ENCODE results near the gene XPNPEP1. TPM values are rescaled to one million over a fixed set of nuclear protein-coding genes. Genes with fewer than 3 reads are reported as not detected.
A peak's percentile ranks its signal among the peaks of the same experiment; 100 is the strongest.

XPNPEP1 gene
- total RNA-seq, 6 experiments from 2014 or later = 13.9 to 57.8 (median 29.4) TPM

DNA sequence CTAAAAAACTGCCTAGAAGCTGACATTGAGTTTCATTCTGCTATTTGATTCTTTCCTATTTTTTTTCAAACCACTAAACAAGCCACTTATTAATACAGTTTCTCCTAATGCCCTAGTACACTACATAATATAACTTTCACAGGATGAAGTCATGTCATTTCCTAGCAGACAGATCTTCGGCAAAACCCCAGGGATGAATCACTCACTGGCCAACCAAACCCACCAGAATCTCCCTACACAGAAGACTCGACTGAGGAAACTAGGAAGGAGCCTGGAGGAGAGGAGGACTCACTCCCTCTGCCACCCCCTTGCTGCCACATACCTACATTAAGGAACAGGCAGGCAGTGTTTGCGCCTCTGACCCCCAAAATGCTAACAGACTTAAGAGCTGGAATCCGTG is 33.4 kb downstream of the XPNPEP1 start:
- Histone ChIP-seq H3K27ac (no peak overlapping the region), H3K4me3 (no peak overlapping the region), H3K27me3 (no peaks in the 10 kb centered on the region), H3K9me3 (no peaks in the 10 kb centered on the region), H3K36me3 (peaks cover 0 to 28% (median 7%) of the 10 kb centered on the region in 4 donors), H3K4me1 (peaks cover 0 to 17% (median 0%) of the 10 kb centered on the region in 4 donors)
- DNase-seq = no peak
- WGBS (ENCODE audit: insufficient coverage, low coverage, low lambda C conversion rate, missing lambda C conversion rate) = 69% methylated on average over 4 of the region's 4 CpGs
- TF ChIP-seq, protein P1, sequence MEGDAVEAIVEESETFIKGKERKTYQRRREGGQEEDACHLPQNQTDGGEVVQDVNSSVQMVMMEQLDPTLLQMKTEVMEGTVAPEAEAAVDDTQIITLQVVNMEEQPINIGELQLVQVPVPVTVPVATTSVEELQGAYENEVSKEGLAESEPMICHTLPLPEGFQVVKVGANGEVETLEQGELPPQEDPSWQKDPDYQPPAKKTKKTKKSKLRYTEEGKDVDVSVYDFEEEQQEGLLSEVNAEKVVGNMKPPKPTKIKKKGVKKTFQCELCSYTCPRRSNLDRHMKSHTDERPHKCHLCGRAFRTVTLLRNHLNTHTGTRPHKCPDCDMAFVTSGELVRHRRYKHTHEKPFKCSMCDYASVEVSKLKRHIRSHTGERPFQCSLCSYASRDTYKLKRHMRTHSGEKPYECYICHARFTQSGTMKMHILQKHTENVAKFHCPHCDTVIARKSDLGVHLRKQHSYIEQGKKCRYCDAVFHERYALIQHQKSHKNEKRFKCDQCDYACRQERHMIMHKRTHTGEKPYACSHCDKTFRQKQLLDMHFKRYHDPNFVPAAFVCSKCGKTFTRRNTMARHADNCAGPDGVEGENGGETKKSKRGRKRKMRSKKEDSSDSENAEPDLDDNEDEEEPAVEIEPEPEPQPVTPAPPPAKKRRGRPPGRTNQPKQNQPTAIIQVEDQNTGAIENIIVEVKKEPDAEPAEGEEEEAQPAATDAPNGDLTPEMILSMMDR (IDR thresholded peaks at IDR 0.05) = no peak
- TF ChIP-seq POLR2A (IDR thresholded peaks at IDR 0.05) = no peak
- peak in 1 of 4 donors; percentile 15 for ATAC-seq
- intact Hi-C loops (cut with DNase I) = loop anchor here in 1 of 2 donors (10.0 kb wide), 1 partner anchor 395 kb away; no protein-coding TSS in a partner anchor

- no peak for DNase-seq
- intact Hi-C loops (cut with DNase I) = loop anchor here in 1 of 2 donors (10.0 kb wide), 1 partner anchor 397 kb away; no protein-coding TSS in a partner anchor
- H3K4me3 ChIP-seq = no peak overlapping the region
Observed at GRCh38 chr10:109887776-109888175, 35.5 kb downstream of the XPNPEP1 start.

DNA sequence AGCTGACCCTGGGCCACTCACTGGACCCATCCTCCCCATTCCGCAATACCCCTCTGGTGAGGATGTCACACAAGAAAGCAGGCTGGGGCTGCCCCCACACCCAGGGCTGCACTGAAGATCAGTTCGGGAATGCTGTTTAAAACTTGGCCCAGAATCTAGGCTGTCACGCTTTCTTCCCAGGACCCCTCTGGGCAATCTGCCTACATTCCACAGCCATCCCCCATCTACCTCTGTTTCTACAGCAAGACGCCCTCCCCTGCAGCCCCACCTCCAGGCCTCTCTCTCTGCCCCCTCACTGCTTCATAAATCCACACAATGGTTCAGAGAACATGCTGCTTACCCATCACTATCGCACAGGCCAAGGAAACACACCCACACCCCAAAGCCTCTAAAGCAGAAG is 36.1 kb downstream of the XPNPEP1 start:
- H3K27me3 ChIP-seq = no peaks in the 10 kb centered on the region
- no peaks in the 10 kb centered on the region for H3K9me3 ChIP-seq
- ATAC-seq (no peak), DNase-seq (no peak)
- WGBS (ENCODE audit: insufficient coverage, low coverage, low lambda C conversion rate, missing lambda C conversion rate) = 88% methylated on average over 4 of the region's 5 CpGs
- intact Hi-C loops (cut with DNase I) = loop anchor here in 1 of 2 donors (10.0 kb wide), 1 partner anchor 398 kb away; no protein-coding TSS in a partner anchor
- H3K4me3 ChIP-seq = no peak overlapping the region
- peaks cover 0 to 6% (median 0%) of the 10 kb centered on the region in 4 donors for H3K4me1 ChIP-seq
- H3K36me3 ChIP-seq = peaks cover 0 to 32% (median 8%) of the 10 kb centered on the region in 4 donors
- no peak for TF ChIP-seq POLR2A (IDR thresholded peaks at IDR 0.05)
- TF ChIP-seq, protein P1 (IDR thresholded peaks at IDR 0.05) = no peak
- H3K27ac ChIP-seq = no peak overlapping the region

More at GRCh38 chr10:109887776-109888175, 35.5 kb downstream of the XPNPEP1 start:
- peaks cover 0 to 28% (median 7%) of the 10 kb centered on the region in 4 donors for H3K36me3 ChIP-seq
- H3K27me3 ChIP-seq = no peaks in the 10 kb centered on the region
- TF ChIP-seq, protein P1 (IDR thresholded peaks at IDR 0.05) = no peak
- 81% methylated on average over 6 of the region's 9 CpGs for WGBS (ENCODE audit: insufficient coverage, low coverage, low lambda C conversion rate, missing lambda C conversion rate)
- peaks cover 0 to 11% (median 0%) of the 10 kb centered on the region in 4 donors for H3K4me1 ChIP-seq
- H3K27ac ChIP-seq = no peak overlapping the region
- no peaks in the 10 kb centered on the region for H3K9me3 ChIP-seq
- ATAC-seq = no peak

DNA sequence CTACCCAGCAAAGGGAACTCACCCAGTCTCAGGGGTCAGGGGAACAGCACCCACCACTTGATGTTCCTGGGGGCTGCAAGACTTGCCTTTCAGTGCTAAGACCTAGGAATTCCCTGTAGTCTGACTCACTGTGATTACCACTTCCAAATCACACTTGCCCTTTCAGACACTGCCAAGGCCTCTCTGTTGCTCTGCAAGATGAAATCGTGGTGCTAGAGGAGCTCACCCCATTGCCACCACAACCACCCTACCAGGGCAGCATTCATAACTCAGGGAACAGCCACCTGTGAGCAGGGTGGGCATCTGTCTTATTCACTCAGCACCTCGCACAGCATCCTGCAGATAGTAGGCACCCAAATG is 36.5 kb downstream of the XPNPEP1 start:
- Histone ChIP-seq H3K27me3 (no peaks in the 10 kb centered on the region), H3K4me1 (peaks cover 0 to 3% (median 0%) of the 10 kb centered on the region in 4 donors), H3K4me3 (no peak overlapping the region), H3K27ac (no peak overlapping the region), H3K9me3 (no peaks in the 10 kb centered on the region), H3K36me3 (peaks cover 0 to 36% (median 9%) of the 10 kb centered on the region in 4 donors)
- ATAC-seq (no peak), DNase-seq (no peak)
- WGBS (ENCODE audit: insufficient coverage, low coverage, low lambda C conversion rate, missing lambda C conversion rate) = 57% methylated on average over 1 of the region's 2 CpGs
- TF ChIP-seq, protein P1 (IDR thresholded peaks at IDR 0.05) = no peak
- TF ChIP-seq POLR2A (IDR thresholded peaks at IDR 0.05) = no peak
- intact Hi-C loops (cut with DNase I) = loop anchor here in 1 of 2 donors (10.0 kb wide), 1 partner anchor 398 kb away; no protein-coding TSS in a partner anchor
